Measurements from ENCODE around the gene DDI2.
"Not testable (repeated sequence)": the region's sequence is repeated elsewhere in the genome, so short reads cannot be mapped to it uniquely, and the experiment has no call there.

Gene DDI2

DNA sequence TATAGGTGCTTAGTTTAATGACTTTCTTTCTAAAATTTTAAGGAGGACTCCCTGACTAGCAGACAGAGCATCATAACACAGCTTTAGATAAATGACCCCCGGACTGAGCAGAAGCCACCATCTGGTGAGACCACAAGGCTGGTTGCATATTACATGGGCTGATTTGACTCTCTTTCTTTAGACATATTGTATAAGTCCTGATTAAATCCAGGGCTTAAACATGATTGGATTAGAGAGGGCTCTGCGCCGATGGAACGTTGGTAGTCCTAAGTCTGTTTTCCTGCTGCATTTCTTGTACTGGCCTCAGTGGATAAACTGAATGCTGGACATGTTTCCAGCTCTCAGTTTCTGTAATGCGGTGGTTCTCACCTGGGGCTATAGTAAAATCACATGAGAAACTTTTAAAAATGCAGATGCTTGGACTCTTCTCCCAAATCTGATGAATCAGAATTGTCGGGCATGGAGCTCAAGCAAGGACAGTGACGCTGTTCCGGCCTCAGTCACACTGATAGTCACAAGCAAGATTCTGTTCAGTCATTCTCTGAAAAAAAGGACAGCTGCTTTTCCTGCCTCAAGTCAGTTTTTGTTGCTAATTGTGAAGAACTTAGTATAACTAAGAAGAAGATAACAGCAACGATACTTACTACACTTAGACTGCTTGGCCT is 16.6 kb downstream of the DDI2 start:
- in situ Hi-C loops (cut with MboI; ENCODE audit: low sequenced_read_pairs), result no loop called here

DNA sequence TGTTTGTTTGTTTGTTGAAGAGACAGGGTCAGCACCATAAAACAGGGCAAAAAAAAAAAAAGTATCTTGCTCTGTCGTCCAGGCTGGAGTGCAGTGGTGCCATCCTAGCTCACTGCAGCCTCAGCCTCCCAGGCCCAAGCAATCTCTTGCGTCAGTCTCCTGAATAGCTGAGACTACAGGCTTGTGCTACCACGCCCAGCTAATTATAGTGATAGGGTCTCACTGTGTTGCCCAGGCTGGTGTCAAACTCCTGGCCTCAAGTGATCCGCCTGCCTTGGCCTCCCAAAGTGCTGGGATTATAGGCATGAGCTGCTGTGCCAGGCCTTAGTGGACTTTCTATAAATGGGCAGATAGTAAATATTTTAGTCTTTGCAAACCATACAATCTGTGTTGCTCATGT is 19.2 kb downstream of the DDI2 start:
- in situ Hi-C loops (cut with MboI; ENCODE audit: low sequenced_read_pairs), result no loop called here

DNA sequence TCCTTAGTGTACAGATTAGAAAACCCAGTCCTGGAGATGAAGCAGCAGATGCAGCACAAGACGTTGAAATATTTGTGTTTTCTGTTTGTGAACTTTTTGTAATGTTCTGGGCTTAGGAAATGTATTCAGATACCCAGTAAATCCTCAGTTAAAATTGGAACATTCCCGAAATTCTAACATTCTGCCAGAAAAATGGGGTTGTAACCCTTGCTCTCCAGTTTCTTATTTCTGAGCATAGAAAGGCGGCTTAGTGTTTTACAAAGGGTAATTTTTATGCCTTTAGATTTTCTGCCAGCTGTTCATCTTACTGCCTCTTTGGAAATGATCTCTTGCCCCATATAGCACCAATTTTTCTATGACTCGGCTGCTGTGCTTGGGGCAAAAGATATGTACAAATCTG is 20.6 kb downstream of the DDI2 start:
- in situ Hi-C loops (cut with MboI; ENCODE audit: low sequenced_read_pairs), result no loop called here

DNA sequence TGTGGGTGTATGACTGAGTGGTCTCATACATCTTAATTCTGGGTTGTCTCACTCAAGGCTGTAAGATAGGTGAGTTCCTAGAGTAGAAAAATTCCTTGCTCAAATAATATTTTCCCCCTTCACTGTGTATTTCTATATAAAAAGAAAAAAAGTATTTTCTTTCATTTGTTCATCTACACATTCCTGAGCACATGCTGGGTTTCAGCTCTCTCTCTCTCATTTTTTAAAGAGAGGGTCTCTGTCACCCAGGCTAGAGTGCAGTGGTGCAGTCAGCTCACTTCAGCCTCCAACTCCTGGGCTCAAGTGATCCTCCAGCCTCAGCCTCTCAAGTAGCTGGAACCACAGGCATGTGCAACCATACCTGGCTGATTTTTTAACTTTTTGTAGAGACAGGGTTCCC is 22.0 kb downstream of the DDI2 start:
- in situ Hi-C loops (cut with MboI; ENCODE audit: low sequenced_read_pairs), result no loop called here

DNA sequence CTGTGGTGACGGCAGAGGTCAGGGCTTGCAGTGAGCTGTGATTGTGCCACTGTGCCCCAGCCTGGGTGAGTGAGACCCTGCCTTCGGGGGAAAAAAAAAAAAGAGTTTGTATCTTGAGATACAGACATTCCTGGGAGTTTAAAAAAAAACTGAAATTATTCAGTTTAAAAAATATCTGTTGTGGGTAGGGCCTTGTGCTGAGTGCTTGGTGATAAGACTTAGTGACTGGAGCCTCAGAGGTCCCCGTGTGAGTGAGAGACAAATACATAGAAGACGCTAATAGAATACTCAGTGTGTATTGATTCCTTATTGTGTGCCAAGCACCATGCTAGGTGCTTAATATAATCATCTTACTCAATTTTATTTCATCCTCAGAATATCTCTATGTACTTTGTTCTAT is 22.7 kb downstream of the DDI2 start:
- in situ Hi-C loops (cut with MboI; ENCODE audit: low sequenced_read_pairs), result no loop called here

DNA sequence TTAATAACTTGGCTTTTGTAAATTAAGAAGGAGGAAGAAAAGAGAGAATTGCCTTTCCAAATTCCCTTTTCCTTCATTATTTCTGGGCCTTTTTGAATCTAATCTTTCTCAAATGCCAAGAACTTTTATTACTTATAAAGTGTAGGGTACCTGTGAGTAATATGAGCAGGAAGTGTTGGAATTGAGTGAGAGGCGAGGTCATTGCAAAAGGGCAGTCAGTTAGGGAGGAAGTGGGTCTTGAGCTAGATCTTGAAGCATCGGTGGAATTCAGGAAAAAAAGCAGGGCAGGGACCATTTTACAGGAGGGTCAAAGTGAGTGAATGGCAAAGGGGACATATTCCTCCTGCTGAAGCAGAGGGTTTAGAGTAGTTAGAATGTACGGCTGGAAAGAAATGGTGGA is 23.4 kb downstream of the DDI2 start:
- in situ Hi-C loops (cut with MboI; ENCODE audit: low sequenced_read_pairs), result no loop called here

DNA sequence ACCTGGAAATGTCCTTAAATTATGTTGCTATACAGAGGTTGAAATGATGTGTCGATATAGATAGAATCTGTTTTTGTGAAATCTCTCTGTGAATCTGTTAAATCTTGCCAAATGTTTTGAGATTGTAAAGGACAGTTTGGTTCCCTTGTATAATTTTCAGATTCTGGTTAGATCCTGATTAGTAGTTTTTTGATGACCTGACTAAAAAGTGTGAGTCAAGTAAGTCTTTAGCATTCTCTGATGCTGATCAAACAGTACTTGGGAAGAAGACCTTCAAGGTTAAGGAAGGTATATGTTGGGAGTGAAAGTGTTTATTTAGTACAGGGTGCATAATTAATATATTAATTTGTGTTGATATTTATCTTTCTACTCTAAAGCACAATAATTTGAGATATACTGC is 32.7 kb downstream of the DDI2 start:
- in situ Hi-C loops (cut with MboI; ENCODE audit: low sequenced_read_pairs), result no loop called here

DNA sequence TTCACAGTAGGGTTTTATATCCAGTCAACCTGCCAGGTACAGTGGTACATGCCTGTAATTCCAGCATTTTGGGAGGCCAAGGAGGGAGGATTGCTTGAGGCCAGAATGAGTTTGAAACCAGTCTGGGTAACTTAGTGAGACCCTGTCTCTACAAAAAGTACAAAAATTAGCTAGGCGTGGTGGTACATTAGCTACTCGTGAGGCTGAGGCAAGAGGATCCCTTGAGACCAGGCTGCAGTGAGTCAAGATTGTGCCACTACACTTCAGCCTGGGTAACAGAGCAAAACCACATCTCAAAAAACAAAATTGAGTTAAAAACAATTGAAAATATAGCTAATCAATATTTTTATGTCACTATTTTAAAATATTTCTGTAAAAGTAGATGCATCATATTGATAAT is 33.2 kb downstream of the DDI2 start:
- in situ Hi-C loops (cut with MboI; ENCODE audit: low sequenced_read_pairs), result no loop called here

DNA sequence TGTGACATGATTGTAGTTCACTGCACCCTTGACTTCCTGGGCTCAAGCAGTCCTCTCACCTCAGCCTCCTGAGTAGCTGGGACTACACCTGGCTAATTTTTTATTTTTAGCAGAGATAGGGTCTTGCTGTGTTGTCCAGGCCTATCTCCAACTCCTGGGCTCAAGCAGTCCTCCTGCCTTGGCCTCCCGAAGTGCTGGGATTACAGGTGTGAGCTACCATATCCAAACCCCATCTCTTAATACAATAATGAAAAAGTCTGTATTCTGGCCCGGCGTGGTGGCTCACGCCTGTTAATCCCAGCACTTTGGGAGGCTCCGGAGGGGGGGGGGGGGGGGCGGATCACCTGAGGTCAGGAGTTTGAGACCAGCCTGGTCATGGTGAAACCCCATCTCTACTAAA is 34.9 kb downstream of the DDI2 start:
- in situ Hi-C loops (cut with MboI; ENCODE audit: low sequenced_read_pairs), result not testable (repeated sequence)

DNA sequence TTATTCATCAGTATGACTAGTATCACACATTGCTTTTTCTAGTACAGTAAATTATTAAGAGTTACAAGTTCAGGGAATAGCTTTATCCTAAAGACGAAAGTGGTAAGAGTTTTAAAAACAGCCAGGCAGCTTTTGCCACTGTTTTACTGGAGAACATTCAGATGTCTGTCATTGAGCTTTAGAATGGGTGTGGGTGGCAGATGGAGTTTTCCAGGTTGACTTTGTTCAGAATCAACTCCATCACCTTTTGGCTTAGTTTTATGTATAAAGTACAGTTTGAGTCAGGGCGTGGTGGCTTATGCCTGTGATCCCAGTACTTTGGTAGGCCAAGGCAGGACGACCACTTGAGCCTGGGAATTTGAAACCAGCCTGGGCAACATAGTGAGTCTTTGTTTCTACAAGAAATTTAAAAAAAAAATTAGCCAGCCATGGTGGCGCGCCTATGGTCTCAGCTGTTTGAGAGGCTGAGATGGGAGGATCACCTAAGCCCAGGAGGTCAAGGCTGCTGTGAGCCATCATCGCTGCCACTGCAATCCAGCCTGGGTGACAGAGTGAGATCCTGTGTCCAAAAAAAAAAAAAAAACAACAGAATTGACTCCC is 36.9 kb downstream of the DDI2 start:
- in situ Hi-C loops (cut with MboI; ENCODE audit: low sequenced_read_pairs), result no loop called here

DNA sequence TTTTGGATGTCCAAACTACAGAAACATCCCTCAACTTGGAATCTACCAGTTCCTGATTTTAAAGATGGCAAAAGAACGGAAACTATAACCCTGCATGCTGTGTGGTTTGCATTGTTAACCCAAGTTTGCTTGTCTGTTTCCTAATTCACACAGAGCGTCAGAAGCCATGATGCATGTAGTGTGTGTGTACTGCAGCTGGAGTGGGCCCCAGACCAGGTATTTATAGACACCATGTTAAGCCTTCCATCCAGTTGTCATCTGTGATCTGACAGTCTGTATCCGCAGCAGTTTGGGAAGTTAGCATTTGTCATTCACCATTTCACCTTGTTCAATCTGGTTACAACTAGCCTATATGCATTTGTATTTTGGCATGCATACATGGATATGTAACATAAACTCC is 39.2 kb downstream of the DDI2 start:
- in situ Hi-C loops (cut with MboI; ENCODE audit: low sequenced_read_pairs), result no loop called here

DNA sequence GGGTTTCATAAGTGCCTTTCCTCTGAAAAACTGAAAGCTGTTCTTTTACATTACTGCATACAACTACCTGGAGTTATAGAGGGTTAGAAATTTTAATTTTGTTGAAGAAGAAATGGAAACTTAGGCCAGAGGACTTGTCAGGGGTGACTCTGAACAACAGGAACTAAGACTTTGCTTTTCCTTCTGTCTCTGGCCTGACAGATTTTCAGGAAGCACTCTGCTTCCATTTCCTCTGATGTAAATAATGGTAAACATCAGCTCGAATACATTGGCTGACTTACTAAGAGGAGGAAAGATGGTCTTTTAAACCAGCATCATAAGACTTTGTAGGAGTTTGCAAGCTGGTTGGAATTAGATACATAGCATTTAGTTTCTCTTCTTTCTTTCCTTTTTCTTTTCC is 39.8 kb downstream of the DDI2 start:
- in situ Hi-C loops (cut with MboI; ENCODE audit: low sequenced_read_pairs), result no loop called here

DNA sequence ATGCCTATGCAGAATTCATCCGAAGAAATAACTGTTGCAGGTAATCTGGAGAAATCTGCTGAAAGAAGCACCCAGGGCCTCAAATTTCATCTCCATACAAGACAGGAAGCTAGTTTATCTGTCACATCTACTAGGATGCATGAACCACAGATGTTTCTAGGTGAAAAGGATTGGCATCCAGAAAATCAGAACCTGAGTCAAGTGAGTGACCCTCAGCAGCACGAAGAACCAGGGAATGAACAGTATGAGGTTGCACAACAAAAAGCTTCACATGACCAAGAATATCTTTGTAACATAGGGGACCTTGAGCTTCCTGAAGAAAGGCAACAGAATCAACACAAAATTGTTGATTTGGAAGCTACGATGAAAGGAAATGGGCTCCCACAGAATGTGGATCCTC is 42.9 kb downstream of the DDI2 start:
- in situ Hi-C loops (cut with MboI; ENCODE audit: low sequenced_read_pairs), result no loop called here

DNA sequence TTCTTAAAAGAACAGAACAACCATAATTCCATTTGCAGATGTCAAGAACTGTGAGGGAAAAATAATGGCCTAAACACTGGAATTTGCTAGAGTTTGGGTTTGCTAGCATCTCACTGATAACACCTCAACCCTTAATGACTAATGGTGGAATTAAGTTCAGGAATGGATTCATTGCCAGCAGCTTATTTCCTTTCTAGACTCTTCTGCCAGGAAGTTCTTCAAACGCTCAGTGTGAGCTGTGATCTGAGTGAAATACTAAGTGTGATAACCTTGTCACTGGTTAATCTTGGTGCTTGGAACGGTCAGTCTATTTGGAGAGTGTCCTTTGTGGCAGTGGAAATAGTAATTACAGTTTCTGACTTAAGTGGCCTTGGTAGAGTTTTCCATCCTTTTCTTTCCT is 45.2 kb downstream of the DDI2 start:
- in situ Hi-C loops (cut with MboI; ENCODE audit: low sequenced_read_pairs), result no loop called here

DNA sequence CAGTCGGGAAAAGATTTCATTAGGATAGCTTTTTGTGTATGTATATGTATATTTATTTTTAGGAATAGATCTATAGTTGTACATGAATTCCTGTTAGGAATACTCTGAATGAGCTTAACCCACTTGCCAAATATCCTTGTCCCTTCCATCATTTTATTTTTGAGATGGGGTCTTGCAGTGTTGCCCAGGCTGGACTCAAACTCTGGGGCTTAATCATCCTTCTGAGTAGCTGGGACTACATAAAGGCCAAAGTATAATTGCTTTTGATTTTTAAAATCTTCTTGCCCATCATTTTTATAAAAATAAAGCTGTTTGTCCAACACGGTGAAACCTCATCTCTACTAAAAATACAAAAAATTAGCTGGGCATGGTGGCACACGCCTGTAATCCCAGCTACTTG is 46.7 kb downstream of the DDI2 start:
- in situ Hi-C loops (cut with MboI; ENCODE audit: low sequenced_read_pairs), result no loop called here

DNA sequence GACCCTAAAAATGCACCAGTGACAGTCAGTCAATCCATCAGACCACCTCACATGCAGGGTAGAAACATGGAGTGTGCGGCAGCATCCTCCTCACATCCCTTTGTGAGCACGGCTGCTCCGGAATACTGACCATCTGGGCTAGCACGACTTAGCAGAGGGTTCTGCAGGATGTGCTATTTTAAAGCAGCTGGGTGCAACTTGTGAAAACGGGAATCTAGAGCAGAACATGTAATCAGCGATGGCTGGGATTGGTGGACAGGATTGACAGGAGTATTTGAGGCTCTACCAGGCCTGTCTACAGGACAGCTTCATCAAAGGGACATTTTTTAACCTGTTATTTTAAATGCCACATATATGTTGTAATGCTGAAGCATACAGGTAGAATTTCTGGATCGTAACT is 50.1 kb downstream of the DDI2 start:
- in situ Hi-C loops (cut with MboI; ENCODE audit: low sequenced_read_pairs), result no loop called here

DNA sequence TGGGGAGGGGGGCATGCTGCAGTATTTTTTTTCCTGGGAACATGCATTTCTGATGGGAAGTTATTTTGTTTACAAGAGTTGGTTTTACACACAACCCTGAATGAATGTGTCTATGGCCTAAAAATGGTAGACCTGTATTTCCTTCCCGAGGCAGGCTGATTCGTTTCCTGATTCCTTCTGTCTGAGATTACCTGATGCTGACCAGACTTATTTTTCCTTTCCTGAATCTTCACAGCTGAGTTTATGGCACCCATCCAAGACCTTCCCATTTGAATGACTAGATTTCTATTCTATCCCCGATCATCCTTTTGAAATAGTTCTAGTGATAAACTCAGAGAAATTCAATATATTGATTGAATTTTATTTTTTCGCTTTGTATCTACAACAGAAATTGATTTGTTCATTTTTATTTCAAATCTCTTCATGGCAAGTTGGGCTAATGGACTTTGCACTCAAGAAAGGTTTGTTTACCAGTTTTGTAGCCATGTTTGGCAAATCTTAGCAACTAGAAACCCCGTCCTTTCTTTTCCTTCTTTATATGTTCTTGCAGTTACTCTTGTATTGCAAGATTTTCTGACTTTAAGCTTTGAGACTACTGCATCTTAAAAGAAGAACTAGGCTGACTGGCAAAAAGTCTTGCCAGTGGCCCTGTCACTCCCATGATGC is 51.0 kb downstream of the DDI2 start:
- in situ Hi-C loops (cut with MboI; ENCODE audit: low sequenced_read_pairs), result no loop called here

DNA sequence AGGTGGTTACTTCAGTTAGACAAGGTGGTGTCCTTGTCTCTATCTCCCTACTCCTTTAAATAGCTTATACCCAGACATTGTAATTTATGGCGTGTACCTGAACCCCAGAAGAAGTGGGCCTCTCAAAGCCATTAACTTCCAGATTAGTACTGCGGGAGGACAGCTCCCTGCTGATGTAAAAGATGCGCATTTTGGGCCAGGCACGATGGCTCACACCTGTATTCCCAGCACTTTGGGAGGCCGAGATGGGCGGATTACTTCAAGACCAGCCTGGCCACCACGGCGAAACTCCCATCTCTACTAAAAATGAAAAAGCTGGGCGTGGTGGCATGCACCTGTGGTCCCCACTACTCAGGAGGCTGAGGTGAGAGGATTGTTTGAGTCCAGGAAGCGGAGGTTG is 51.8 kb downstream of the DDI2 start:
- in situ Hi-C loops (cut with MboI; ENCODE audit: low sequenced_read_pairs), result no loop called here

DNA sequence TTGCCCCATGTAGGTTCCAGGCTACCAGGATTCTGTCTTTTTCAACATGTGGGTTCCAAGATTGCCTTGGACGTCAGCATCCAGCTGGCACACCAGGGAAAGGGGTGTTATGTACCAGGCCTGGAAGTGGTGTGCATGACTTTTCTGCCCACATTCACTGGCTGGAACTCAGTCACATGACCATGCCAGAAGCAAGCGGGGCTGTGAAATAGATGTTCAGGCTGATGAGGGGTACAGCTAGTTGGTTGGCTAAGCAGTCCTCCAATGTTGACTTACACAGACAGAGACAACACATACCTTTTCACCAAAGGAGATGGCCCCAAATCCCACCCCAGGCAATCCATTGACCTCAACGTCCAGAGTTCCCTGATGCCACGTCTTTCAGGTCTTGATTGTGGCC is 52.6 kb downstream of the DDI2 start:
- in situ Hi-C loops (cut with MboI; ENCODE audit: low sequenced_read_pairs), result no loop called here

DNA sequence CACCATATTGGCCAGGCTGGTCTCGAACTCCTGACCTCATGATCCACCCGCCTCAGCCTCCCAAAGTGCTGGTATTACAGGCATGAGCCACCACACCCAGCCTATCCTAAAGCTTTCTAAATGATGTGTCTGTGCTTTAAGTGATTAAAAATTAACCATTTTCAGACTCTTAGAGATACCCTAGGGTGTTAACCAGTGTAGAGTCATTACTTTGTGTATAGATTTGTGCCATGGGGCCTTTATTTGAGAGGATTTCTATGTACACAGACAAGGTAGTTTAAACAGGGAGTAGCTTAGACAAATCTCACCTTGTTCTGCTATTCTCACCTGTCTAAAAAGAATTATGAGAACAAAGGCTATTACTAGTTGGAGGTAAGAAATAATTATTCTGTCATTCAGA is 54.2 kb downstream of the DDI2 start:
- in situ Hi-C loops (cut with MboI; ENCODE audit: low sequenced_read_pairs), result no loop called here

DNA sequence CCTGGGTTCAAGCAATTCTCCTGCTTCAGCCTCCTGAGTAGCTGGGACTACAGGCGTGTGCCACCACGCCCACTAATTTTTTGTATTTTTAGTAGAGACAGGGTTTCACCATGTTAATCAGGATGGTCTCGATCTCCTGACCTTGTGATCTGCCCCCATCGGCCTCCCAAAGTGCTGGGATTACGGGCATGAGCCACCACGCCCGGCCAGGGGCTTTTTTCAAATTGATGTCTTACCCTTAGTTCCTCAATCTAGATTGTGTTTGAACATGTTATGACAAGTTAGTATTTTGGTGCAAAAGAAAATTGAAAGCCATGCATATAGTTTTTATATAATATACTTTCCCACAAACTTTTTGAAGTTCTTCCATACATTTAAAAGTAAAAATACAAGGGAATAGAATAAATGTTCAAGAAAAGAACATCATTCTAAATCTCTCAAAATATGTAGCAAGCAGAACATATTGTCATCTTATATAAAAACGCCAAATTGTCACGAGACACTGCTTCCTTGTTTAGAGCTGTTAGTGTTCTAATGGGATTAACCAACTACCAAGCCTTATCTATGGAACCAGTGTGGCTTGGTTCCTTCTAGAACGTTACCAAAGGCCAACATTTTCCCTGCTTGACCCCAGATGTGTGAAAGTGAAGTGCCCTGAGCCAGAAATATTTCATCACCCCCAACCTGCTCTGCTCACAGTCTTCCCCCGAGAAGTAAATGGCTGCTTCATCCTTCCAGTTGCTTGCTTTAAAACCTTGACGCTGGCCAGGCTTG is 57.3 kb downstream of the DDI2 start:
- in situ Hi-C loops (cut with MboI; ENCODE audit: low sequenced_read_pairs), result no loop called here

DNA sequence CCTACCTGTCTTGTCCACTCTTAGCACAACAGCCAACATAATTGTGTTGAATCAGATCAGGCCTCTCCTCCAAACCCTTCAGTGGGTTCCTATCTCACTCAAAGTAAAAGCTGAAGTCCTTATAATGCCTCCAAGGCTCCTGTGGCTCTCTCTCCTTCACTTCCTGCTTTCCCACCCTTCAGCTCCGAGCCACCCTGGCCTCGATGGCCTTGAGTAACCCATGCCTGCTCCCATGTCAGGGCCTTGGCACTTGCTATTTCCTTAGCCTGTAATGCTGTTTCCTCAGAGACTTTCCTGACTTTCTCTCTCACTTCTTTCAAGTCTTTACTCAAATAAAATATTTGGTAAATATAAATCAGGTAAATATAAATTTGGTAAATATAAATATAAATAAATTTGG is 58.8 kb downstream of the DDI2 start:
- in situ Hi-C loops (cut with MboI; ENCODE audit: low sequenced_read_pairs), result no loop called here
